OCI-LY3 (cell line): ENCODE data around the gene SH3GLB2.

Source experiments
- H2AFZ ChIP-seq: fragments of 200-600, 300-600 bp; shearing (Covaris generic); 2 replicates; pipeline ENCODE4 v1.6.0; 2014; ENCODE audit warnings: antibody characterized with exemption, low read depth, low read length
- H3K27ac ChIP-seq: fragments of 200-600, 300-600 bp; sonication (generic); 2 replicates; pipeline ENCODE4 v1.5.1; 2014; ENCODE audit warnings: mild to moderate bottlenecking, low read length, moderate library complexity, mixed read lengths
- H3K27me3 ChIP-seq: fragments of 200-600, 300-600 bp; sonication (generic); 2 replicates; pipeline ENCODE4 v1.6.1; 2014; ENCODE audit warnings: low read depth, low read length, mixed read lengths
- H3K36me3 ChIP-seq: fragments of 200-600, 300-600 bp; sonication (generic); replicated peaks from 2 replicates; pipeline ENCODE3; 2014; ENCODE audit warnings: low read depth, low read length, mixed read lengths
- H3K4me1 ChIP-seq: fragments of 300-600, 200-600 bp; sonication (generic); 2 replicates; pipeline ENCODE4 v1.6.1; 2014; ENCODE audit warnings: low read length, mixed read lengths
- H3K4me2 ChIP-seq: fragments of 200-600, 300-600 bp; sonication (generic); 2 replicates; pipeline ENCODE4 v1.6.1; 2014; ENCODE audit warnings: low read length, mixed read lengths
- H3K4me3 ChIP-seq: fragments of 300-600, 200-600 bp; sonication (generic); 2 replicates; pipeline ENCODE4 v1.5.1; 2014; ENCODE audit warnings: antibody characterized with exemption, mild to moderate bottlenecking, low read length, moderate library complexity
- H3K79me2 ChIP-seq: fragments of 300-600, 200-600 bp; shearing (Covaris generic); 2 replicates; pipeline ENCODE4 v1.6.1; 2014; ENCODE audit warnings: mild to moderate bottlenecking, low read length, mixed read lengths
- H3K9ac ChIP-seq: fragments of 300-600, 200-600 bp; shearing (Covaris generic); 2 replicates; pipeline ENCODE4 v1.6.0; 2014; ENCODE audit warnings: mild to moderate bottlenecking, low read length, moderate library complexity
- H3K9me3 ChIP-seq: fragments of 200-600, 300-600 bp; shearing (Covaris generic); 2 replicates; pipeline ENCODE4 v1.6.1; 2014; ENCODE audit warnings: low read length, mixed read lengths; ENCODE audit not compliant: insufficient read depth
- H4K20me1 ChIP-seq: fragments of 200-600, 300-600 bp; sonication (generic); 2 replicates; pipeline ENCODE4 v1.6.1; 2016; ENCODE audit warnings: low read length, mixed read lengths; ENCODE audit not compliant: insufficient read depth
- EZH2phosphoT487 ChIP-seq: fragments of 200-600 bp; shearing (Covaris generic); IDR thresholded peaks from 2 replicates; pipeline ENCODE4 v1.6.1; 2018; ENCODE audit warnings: antibody characterized with exemption, mixed run types, low read depth
- TF ChIP-seq, protein P1 (sequence below): fragments of 200-600, 300-600 bp; sonication (generic); IDR thresholded peaks from 2 replicates; pipeline ENCODE4 v1.5.1; 2014; ENCODE audit warnings: antibody characterized with exemption, low read length, low read depth

SH3GLB2 gene

DNA sequence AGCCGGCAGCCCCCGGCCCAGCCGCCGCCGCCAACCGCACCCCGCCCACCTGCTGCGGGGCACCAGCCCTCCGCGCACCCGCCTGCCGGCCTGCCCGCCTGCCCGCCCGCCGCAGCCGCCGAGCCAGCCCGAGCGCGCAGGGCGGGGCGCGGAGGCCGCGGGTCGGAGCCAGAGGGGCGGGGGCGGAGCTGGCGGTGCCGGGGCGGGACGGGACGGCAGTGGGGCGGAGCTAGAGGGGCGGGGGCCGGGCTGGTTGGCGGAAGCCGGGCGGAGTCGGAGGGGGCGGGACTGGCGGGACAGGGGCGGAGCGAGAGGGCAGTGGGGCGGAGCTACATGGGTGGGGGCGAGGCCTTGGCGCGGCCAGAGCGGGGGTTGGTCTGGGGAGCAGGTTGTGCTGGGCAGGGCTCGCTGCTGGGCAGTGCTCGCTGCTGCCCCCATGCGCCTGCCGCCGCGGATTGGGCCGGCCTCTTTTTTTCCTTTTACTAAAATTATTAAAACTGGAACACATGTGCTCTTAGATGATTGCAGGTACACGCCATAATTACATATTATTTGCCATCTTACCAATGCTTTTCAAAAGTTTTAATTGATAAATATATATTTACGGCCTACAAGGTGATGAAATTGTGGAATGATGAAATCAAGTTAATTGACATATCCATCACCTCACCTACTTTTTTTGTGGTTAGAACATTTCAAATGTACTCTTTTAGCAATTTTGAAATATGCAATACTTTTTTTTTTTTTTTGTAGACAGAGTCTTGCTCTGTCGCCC lies at the start of gene SH3GLB2:
Gene SH3GLB2 (minus strand): TSS at position 140 of the 775 bp plus-strand sequence. CDS start 177 bp downstream, outside the sequence.
- Histone ChIP-seq H3K4me1 (peaks cover 8% of the 10 kb centered on the region), H3K9ac (peak within 1 kb of the TSS; percentile 78), H3K4me2 (peak within 1 kb of the TSS; percentile 85), H3K79me2 (peaks cover 25% of the 10 kb centered on the region), H3K9me3 (no peaks in the 10 kb centered on the region), H3K36me3 (no peaks in the 10 kb centered on the region), H3K27me3 (no peaks in the 10 kb centered on the region), H2AFZ (no peak within 1 kb of the TSS; the same call in 1 of the 2 replicates), H3K27ac (peak within 1 kb of the TSS; percentile 17; the same call in 1 of the 2 replicates), H4K20me1 (peaks cover 9% of the 10 kb centered on the region; the same call in 1 of the 2 replicates), H3K4me3 (peak within 1 kb of the TSS; percentile 87)
- no peak for TF ChIP-seq EZH2phosphoT487
- TF ChIP-seq, protein P1, sequence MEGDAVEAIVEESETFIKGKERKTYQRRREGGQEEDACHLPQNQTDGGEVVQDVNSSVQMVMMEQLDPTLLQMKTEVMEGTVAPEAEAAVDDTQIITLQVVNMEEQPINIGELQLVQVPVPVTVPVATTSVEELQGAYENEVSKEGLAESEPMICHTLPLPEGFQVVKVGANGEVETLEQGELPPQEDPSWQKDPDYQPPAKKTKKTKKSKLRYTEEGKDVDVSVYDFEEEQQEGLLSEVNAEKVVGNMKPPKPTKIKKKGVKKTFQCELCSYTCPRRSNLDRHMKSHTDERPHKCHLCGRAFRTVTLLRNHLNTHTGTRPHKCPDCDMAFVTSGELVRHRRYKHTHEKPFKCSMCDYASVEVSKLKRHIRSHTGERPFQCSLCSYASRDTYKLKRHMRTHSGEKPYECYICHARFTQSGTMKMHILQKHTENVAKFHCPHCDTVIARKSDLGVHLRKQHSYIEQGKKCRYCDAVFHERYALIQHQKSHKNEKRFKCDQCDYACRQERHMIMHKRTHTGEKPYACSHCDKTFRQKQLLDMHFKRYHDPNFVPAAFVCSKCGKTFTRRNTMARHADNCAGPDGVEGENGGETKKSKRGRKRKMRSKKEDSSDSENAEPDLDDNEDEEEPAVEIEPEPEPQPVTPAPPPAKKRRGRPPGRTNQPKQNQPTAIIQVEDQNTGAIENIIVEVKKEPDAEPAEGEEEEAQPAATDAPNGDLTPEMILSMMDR = peak; percentile 63

DNA sequence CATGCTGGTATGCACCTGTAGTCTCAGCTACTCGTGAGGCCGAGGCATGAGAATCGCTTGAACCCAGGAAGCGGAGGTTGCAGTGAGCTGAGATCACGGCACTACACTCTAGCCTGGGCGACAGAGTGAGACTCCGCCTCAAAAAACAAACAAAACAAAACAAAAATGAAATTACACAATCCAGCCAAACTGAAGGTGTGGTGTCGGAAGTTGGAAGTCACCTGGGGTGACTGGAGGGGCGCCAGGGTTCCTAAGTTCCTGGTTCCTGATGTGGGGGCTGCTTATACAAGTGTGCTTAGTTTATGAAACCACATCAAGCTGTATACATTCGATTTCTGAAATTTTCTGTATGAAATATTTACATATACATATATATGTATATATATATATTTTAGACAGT lies 49.1 kb upstream of the SH3GLB2 start:
- Histone ChIP-seq H3K79me2 (peaks cover 9% of the 10 kb centered on the region), H3K4me2 (no peak overlapping the region), H3K27me3 (no peaks in the 10 kb centered on the region), H3K9ac (no peak overlapping the region), H4K20me1 (no peaks in the 10 kb centered on the region), H3K4me3 (no peak overlapping the region), H3K4me1 (peaks cover 8% of the 10 kb centered on the region), H2AFZ (no peak overlapping the region), H3K27ac (no peak overlapping the region), H3K9me3 (no peaks in the 10 kb centered on the region), H3K36me3 (no peaks in the 10 kb centered on the region)
- TF ChIP-seq EZH2phosphoT487 = no peak

DNA sequence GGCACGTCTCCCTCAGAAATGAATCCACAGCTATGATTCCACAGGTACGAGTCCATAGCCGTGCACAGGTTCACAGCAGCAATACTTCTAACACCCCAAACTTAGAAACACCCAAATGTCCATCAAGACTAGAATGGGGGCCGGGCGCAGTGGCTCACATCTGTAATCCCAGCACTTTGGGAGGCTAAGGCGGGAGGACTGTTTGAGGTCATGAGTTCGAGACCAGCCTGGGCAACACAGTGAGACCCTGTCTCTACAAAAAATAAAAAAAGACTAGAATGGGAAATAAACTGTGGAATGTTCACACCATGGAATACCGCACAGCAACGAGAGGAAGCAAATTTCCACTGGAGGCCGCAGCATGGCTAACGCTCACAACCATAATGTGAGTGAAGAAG lies 48.5 kb upstream of the SH3GLB2 start:
- Histone ChIP-seq H3K9ac (no peak overlapping the region), H3K9me3 (no peaks in the 10 kb centered on the region), H2AFZ (no peak overlapping the region), H3K4me2 (no peak overlapping the region), H3K4me3 (no peak overlapping the region), H3K36me3 (no peaks in the 10 kb centered on the region), H3K27ac (no peak overlapping the region), H3K79me2 (peaks cover 3% of the 10 kb centered on the region), H3K4me1 (peaks cover 2% of the 10 kb centered on the region; the same call in 1 of the 2 replicates), H3K27me3 (no peaks in the 10 kb centered on the region), H4K20me1 (no peaks in the 10 kb centered on the region)
- no peak for TF ChIP-seq EZH2phosphoT487
- TF ChIP-seq, protein P1 = no peak

DNA sequence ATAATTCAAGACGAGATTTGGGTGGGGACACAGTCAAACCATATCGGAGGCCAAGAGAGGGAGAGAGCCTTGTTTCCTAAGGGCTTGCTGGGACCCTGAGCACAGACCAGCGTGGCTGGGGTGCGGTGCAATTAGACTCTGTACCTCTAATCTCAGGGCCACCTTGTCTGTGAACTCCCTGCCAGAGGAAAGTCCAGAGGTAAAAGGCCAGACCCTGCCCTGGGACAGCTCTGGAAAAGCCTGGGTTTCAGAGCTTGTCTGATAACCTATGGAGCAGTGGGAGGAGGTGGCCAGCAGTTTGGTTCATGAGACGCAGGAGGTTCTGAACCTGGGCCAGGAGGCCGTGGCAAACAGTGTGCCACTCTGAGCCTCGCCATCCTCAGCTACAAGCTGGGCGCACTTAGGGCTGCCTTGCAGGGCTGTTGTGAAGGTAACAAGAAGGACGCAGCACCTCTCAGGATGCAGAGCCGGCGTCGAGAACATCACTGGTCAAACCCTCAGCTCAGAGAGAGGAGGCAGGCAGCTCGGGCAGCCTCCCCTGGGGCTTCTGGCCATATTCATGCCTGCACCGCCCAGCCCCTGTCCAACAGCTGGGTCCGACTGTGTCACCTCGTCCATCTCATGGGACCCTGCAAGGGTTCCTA lies 48.0 kb upstream of the SH3GLB2 start:
- no peaks in the 10 kb centered on the region for H3K27me3 ChIP-seq
- no peak overlapping the region for H3K27ac ChIP-seq
- H3K9me3 ChIP-seq = no peaks in the 10 kb centered on the region
- no peak overlapping the region for H3K4me2 ChIP-seq
- TF ChIP-seq, protein P1 = no peak
- no peak for TF ChIP-seq EZH2phosphoT487
- peaks cover 2% of the 10 kb centered on the region; the same call in 1 of the 2 replicates for H3K4me1 ChIP-seq
- H3K36me3 ChIP-seq = no peaks in the 10 kb centered on the region
- no peak overlapping the region for H3K4me3 ChIP-seq
- H2AFZ ChIP-seq = no peak overlapping the region
- no peaks in the 10 kb centered on the region for H4K20me1 ChIP-seq
- H3K79me2 ChIP-seq = no peaks in the 10 kb centered on the region
- H3K9ac ChIP-seq = no peak overlapping the region
